DMS153 (cell line): ENCODE results near the gene LCN2.
"Not testable (repeated sequence)": the region's sequence is repeated elsewhere in the genome, so short reads cannot be mapped to it uniquely, and the experiment has no call there.

ENCODE experiments used
- DNase-seq: peaks from one replicate; lab custom pipeline; 2025; lab: John Stamatoyannopoulos, UW

Gene LCN2

GRCh38 chr9:128149001-128149701 lies at the start of gene LCN2:
Gene LCN2, plus strand, starts transcription at chr9:128149453. Its CDS starts 73 bp downstream, at chr9:128149526.
- DNase-seq = no peak

- DNase-seq = no peak
Measured at GRCh38 chr9:128099932-128100491, 49.2 kb upstream of the LCN2 start.

DNA sequence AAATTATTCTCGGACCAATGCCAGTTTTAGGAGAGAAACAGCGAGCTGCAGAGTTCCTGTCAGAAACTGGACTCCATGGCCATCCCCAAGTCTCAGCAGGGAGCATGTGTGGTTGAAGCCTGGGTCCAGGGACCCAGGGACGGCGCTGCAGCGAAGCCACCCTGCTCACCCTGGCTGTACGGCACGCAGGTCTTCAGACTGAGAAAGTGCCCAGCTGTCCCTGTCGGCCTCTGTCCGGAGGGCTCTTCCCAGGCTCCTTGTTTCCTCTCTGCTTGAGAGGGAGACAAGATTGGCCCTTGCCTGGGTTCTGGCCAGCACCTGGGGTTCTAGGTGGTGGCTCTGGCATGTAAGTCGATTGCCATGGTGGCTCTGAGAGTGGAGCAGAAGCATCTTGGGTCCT lies 48.7 kb upstream of the LCN2 start:
- no peak for DNase-seq

GRCh38 chr9:128101231-128101661 lies 48.0 kb upstream of the LCN2 start:
- no peak for DNase-seq

- no peak for DNase-seq
Measured at GRCh38 chr9:128101690-128102089, 47.6 kb upstream of the LCN2 start.

- no peak for DNase-seq
Measured at GRCh38 chr9:128102196-128102595, 47.1 kb upstream of the LCN2 start.

- no peak for DNase-seq
Measured at GRCh38 chr9:128102861-128103588, 46.2 kb upstream of the LCN2 start.

- no peak for DNase-seq
Measured at GRCh38 chr9:128103589-128103962, 45.7 kb upstream of the LCN2 start.

- DNase-seq = no peak
Measured at GRCh38 chr9:128104171-128104618, 45.1 kb upstream of the LCN2 start.

GRCh38 chr9:128105538-128106175 lies 43.6 kb upstream of the LCN2 start:
- no peak for DNase-seq

- no peak for DNase-seq
Measured at GRCh38 chr9:128106181-128106939, 42.9 kb upstream of the LCN2 start.

DNA sequence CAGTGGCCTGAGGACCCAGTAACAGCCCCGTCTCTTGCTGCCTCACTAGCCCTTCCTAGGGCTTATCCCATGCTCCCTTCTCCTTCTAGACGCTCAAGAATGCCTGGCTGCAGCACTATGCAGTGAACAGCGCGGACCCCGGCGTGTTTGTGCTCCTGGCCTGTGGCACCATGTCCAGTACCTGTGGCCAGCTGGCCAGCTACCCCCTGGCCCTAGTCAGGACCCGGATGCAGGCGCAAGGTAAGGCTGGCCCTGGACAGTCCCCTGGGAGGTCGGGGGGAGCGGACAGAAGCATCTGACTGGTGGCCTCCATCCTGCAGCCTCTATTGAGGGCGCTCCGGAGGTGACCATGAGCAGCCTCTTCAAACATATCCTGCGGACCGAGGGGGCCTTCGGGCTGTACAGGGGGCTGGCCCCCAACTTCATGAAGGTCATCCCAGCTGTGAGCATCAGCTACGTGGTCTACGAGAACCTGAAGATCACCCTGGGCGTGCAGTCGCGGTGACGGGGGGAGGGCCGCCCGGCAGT lies 42.2 kb upstream of the LCN2 start:
- DNase-seq = no peak

- no peak for DNase-seq
Measured at GRCh38 chr9:128107468-128108268, 41.6 kb upstream of the LCN2 start.

- DNase-seq = no peak
Measured at GRCh38 chr9:128108269-128109049, 40.8 kb upstream of the LCN2 start.

- DNase-seq = no peak
Measured at GRCh38 chr9:128109050-128109709, 40.1 kb upstream of the LCN2 start.

DNA sequence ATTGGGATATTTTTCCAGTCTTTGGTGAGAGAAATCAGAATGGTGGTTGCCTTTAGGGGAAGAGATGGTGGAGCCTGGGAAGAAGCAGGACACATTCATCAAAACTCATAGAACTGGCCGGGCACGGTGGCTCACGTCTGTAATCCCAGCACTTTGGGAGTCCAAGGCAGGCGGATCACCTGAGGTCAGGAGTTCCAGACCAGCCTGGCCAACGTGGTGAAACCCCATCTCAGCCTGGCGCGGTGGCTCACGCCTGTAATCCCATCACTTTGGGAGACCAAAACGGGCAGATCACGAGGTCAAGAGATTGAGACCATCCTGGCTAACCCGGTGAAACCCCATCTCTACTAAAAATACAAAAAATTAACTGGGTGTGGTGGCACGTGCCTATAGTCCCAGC lies 37.5 kb upstream of the LCN2 start:
- not testable (repeated sequence) for DNase-seq

- no peak for DNase-seq
Measured at GRCh38 chr9:128113526-128114325, 35.5 kb upstream of the LCN2 start.

GRCh38 chr9:128114326-128115186 lies 34.7 kb upstream of the LCN2 start:
- no peak for DNase-seq
